ENCODE data around the gene SCN4A.

SCN4A gene

GRCh38 chr17:64001763-64002529 lies 29.2 kb upstream of the SCN4A start:
- no peak for DNase-seq

- no peak for DNase-seq
Observed at GRCh38 chr17:64001091-64001579, 28.4 kb upstream of the SCN4A start.

GRCh38 chr17:63999680-64000531 lies 27.2 kb upstream of the SCN4A start:
- DNase-seq = no peak

- DNase-seq = no peak
Observed at GRCh38 chr17:63998721-63999679, 26.3 kb upstream of the SCN4A start.

- no peak for DNase-seq
Observed at GRCh38 chr17:63998050-63998720, 25.5 kb upstream of the SCN4A start, which contains the start of gene PRR29. Gene PRR29 (plus strand): TSS chr17:63998351. CDS start chr17:63998365, 14 bp downstream.

- no peak for DNase-seq
Observed at GRCh38 chr17:63997341-63998048, 24.8 kb upstream of the SCN4A start.

GRCh38 chr17:63996430-63997182 lies 23.9 kb upstream of the SCN4A start:
- no peak for DNase-seq

GRCh38 chr17:63995626-63996025 lies 22.9 kb upstream of the SCN4A start:
- no peak for DNase-seq

GRCh38 chr17:63993368-63993985 lies 20.8 kb upstream of the SCN4A start:
- DNase-seq = no peak

- DNase-seq = no peak
Observed at GRCh38 chr17:63991611-63992010, 18.9 kb upstream of the SCN4A start.

GRCh38 chr17:63989622-63990345 lies 17.1 kb upstream of the SCN4A start:
- DNase-seq = no peak

GRCh38 chr17:63988741-63989621 lies 16.3 kb upstream of the SCN4A start:
- no peak for DNase-seq

- no peak for DNase-seq
Observed at GRCh38 chr17:63988127-63988478, 15.4 kb upstream of the SCN4A start.

GRCh38 chr17:63987221-63988126 lies 14.8 kb upstream of the SCN4A start:
- DNase-seq = no peak

- no peak for DNase-seq
Observed at GRCh38 chr17:63986821-63987220, 14.1 kb upstream of the SCN4A start.

GRCh38 chr17:63985387-63986140 lies 12.8 kb upstream of the SCN4A start:
- DNase-seq = no peak
